HG03280 (cell line): ENCODE data around the gene CDV3.
A peak's percentile ranks its signal among the peaks of the same experiment; 100 is the strongest.

Experiments
- ATAC-seq: cut with Tn5 transposase; IDR thresholded peaks from one replicate; pipeline ENCODE4 v1.9.1; 2021; ENCODE audit warnings: mild to moderate bottlenecking, moderate library complexity; ENCODE audit not compliant: unreplicated experiment

The CDV3 gene

GRCh38 chr3:133599280-133599679 is 25.8 kb downstream of the CDV3 start:
- ATAC-seq, result no peak

GRCh38 chr3:133600572-133601081 is 27.1 kb downstream of the CDV3 start:
- no peak for ATAC-seq

GRCh38 chr3:133606342-133606741 is 32.9 kb downstream of the CDV3 start:
- ATAC-seq, result no peak

- no peak for ATAC-seq
These were observed 33.4 kb downstream of the CDV3 start for GRCh38 chr3:133606902-133607301.

GRCh38 chr3:133607816-133608215 is 34.3 kb downstream of the CDV3 start:
- no peak for ATAC-seq

GRCh38 chr3:133608388-133608787 is 34.9 kb downstream of the CDV3 start:
- no peak for ATAC-seq

GRCh38 chr3:133610031-133610430 is 36.5 kb downstream of the CDV3 start:
- ATAC-seq, result no peak

- no peak for ATAC-seq
These were observed 38.0 kb downstream of the CDV3 start for GRCh38 chr3:133611534-133611933.

- peak; percentile 100 for ATAC-seq
These were observed 46.7 kb downstream of the CDV3 start for GRCh38 chr3:133620066-133620784.

- ATAC-seq, result no peak
These were observed 54.3 kb downstream of the CDV3 start for GRCh38 chr3:133627789-133628188.

- no peak for ATAC-seq
These were observed 55.7 kb downstream of the CDV3 start for GRCh38 chr3:133629146-133629545.

GRCh38 chr3:133633439-133633838 is 60.0 kb downstream of the CDV3 start:
- no peak for ATAC-seq
